Liver (tissue), 9 donors: ENCODE data around the gene ZNF148. TPM values are rescaled to one million over a fixed set of nuclear protein-coding genes. Genes with fewer than 3 reads are reported as not detected.

Experiments used
- DNase-seq: peaks from one replicate; pipeline ENCODE4 v3.0.0-alpha.2; 2017; ENCODE audit warnings: low spot score
- H3K27ac ChIP-seq, 2 donors: one replicate each; pipeline ENCODE4 v1.7.0; 2013; ENCODE audit warnings: inconsistent platforms in 2 of 2, low read length in 2 of 2, control low read depth in 1 of 2, low read depth in 1 of 2, mild to moderate bottlenecking in 1 of 2
- H3K27me3 ChIP-seq, 4 donors: one replicate each; pipeline versions ENCODE4 v1.6.1 to v1.7.0; 2013; ENCODE audit warnings: low read length in 3 of 4, inconsistent platforms in 1 of 4, mild to moderate bottlenecking in 1 of 4, moderate library complexity in 1 of 4; ENCODE audit not compliant: control insufficient read depth in 4 of 4, insufficient read depth in 4 of 4
- H3K36me3 ChIP-seq, 4 donors: one replicate each; pipeline versions ENCODE4 v1.6.1 to v1.7.0; 2013; ENCODE audit warnings: low read length in 3 of 4, mild to moderate bottlenecking in 3 of 4, low read depth in 1 of 4, moderate library complexity in 1 of 4; ENCODE audit not compliant: control insufficient read depth in 4 of 4, insufficient read depth in 3 of 4
- H3K4me1 ChIP-seq, 4 donors: one replicate each; pipeline versions ENCODE4 v1.6.1 to v1.7.0; 2013; ENCODE audit warnings: low read length in 3 of 4, mild to moderate bottlenecking in 3 of 4, moderate library complexity in 1 of 4; ENCODE audit not compliant: control insufficient read depth in 4 of 4, insufficient read depth in 4 of 4
- H3K4me3 ChIP-seq, 3 donors: one replicate each; pipeline versions ENCODE4 v1.6.1 to v1.7.0; 2013; ENCODE audit warnings: low read length in 3 of 3, control low read depth in 1 of 3, low read depth in 1 of 3, mild to moderate bottlenecking in 1 of 3
- H3K9ac ChIP-seq, 2 donors: one replicate each; pipeline ENCODE4 v1.7.0; 2013; ENCODE audit warnings: low read length in 2 of 2, mild to moderate bottlenecking in 2 of 2, moderate library complexity in 2 of 2, control low read depth in 1 of 2, low read depth in 1 of 2
- H3K9me3 ChIP-seq, 4 donors: one replicate each; pipeline versions ENCODE4 v1.6.1 to v1.7.0; 2013; ENCODE audit warnings: low read length in 3 of 4; ENCODE audit not compliant: control insufficient read depth in 4 of 4
- ATF3 ChIP-seq: IDR thresholded peaks from 2 replicates; pipeline ENCODE4 v1.6.1; 2016; ENCODE audit warnings: antibody characterized with exemption
- CTCF ChIP-seq: fragments of 150-350 bp; IDR thresholded peaks from 2 replicates; pipeline ENCODE4 v1.5.1; 2017; ENCODE audit warnings: improper control_type of control experiment, low read depth, low read length; ENCODE audit not compliant: missing input control
- EGR1 ChIP-seq, 2 donors: IDR thresholded peaks; 2 replicates each; pipeline ENCODE4 v1.6.1; 2016 to 2018; ENCODE audit warnings: antibody characterized with exemption in 2 of 2, low read depth in 2 of 2
- FOXA1 ChIP-seq: IDR thresholded peaks from 2 replicates; pipeline ENCODE4 v1.6.1; 2016; ENCODE audit warnings: antibody characterized with exemption
- FOXA2 ChIP-seq: IDR thresholded peaks from 2 replicates; pipeline ENCODE4 v1.6.1; 2016; ENCODE audit warnings: antibody characterized with exemption
- GABPA ChIP-seq, 2 donors: IDR thresholded peaks in 1 of 2; conservative IDR thresholded peaks in 1 of 2; 2 replicates each; pipeline ENCODE4 v1.6.1; 2016; ENCODE audit warnings: antibody characterized with exemption in 2 of 2, mild to moderate bottlenecking in 1 of 2, moderate library complexity in 1 of 2
- HNF4A ChIP-seq, 2 donors: conservative IDR thresholded peaks; 2 replicates each; pipeline ENCODE4 v1.6.1; 2016; ENCODE audit warnings: antibody characterized with exemption in 2 of 2, mild to moderate bottlenecking in 2 of 2
- HNF4G ChIP-seq: IDR thresholded peaks from 2 replicates; pipeline ENCODE4 v1.6.1; 2016; ENCODE audit warnings: antibody characterized with exemption
- JUND ChIP-seq, 2 donors: IDR thresholded peaks; 2 replicates each; pipeline ENCODE4 v1.6.1; 2016; ENCODE audit warnings: antibody characterized with exemption in 2 of 2
- MAX ChIP-seq: IDR thresholded peaks from 2 replicates; pipeline ENCODE4 v1.6.1; 2016; ENCODE audit warnings: antibody characterized with exemption
- NR2F2 ChIP-seq: IDR thresholded peaks from 2 replicates; pipeline ENCODE4 v1.6.1; 2016; ENCODE audit warnings: antibody characterized with exemption
- RXRA ChIP-seq, 2 donors: IDR thresholded peaks; 2 replicates each; pipeline ENCODE4 v1.6.1; 2017 to 2018; ENCODE audit warnings: antibody characterized with exemption in 2 of 2, mild to moderate bottlenecking in 1 of 2
- SP1 ChIP-seq: IDR thresholded peaks from 2 replicates; pipeline ENCODE4 v1.6.1; 2018; ENCODE audit warnings: antibody characterized with exemption, mild to moderate bottlenecking
- TAF1 ChIP-seq: conservative IDR thresholded peaks from 2 replicates; pipeline ENCODE4 v1.6.1; 2016; ENCODE audit warnings: antibody characterized with exemption, mild to moderate bottlenecking
- YY1 ChIP-seq: IDR thresholded peaks from 2 replicates; pipeline ENCODE4 v1.6.1; 2016; ENCODE audit warnings: antibody characterized with exemption, mild to moderate bottlenecking
- WGBS: extraction: QIAGEN DNeasy Blood & Tissue Kit; methylation state at CpG from one replicate; pipeline ENCODE4 v1.1.7; 2013; 5-methylcytosine and 5-hydroxymethylcytosine counted together
- polyA plus RNA-seq, 2 donors: library from polyadenylated mRNA; stranded (reverse) in 1 of 2; unstranded in 1 of 2; fragments of 200-250 nt in 1 of 2; fragments of >200 nt in 1 of 2; fragmentation: Nextera tagmentation in 1 of 2; extraction: Ambion mirVana in 1 of 2; gene quantifications; one replicate each; pipeline versions ENCODE4 v1.2.1 to v1.2.3, GENCODE V29; 2013 to 2015
- total RNA-seq, 2 donors: library from RNA; depleted of rRNA; stranded (reverse); fragments of >200 nt; gene quantifications; one replicate each; pipeline ENCODE4 v1.2.3, GENCODE V29; 2014
- TF ChIP-seq, protein P1 (sequence below): IDR thresholded peaks from 2 replicates; pipeline ENCODE4 v1.6.1; 2016; ENCODE audit warnings: antibody characterized with exemption, mild to moderate bottlenecking
- donor health status: healthy.
- donor health status: healthy.
- donor health status: healthy.
- donor health status: healthy.
- donor health status: healthy.

The ZNF148 gene
- total and polyA plus RNA-seq, 4 donors = 4.0 to 20.3 (median 17.1) TPM

DNA sequence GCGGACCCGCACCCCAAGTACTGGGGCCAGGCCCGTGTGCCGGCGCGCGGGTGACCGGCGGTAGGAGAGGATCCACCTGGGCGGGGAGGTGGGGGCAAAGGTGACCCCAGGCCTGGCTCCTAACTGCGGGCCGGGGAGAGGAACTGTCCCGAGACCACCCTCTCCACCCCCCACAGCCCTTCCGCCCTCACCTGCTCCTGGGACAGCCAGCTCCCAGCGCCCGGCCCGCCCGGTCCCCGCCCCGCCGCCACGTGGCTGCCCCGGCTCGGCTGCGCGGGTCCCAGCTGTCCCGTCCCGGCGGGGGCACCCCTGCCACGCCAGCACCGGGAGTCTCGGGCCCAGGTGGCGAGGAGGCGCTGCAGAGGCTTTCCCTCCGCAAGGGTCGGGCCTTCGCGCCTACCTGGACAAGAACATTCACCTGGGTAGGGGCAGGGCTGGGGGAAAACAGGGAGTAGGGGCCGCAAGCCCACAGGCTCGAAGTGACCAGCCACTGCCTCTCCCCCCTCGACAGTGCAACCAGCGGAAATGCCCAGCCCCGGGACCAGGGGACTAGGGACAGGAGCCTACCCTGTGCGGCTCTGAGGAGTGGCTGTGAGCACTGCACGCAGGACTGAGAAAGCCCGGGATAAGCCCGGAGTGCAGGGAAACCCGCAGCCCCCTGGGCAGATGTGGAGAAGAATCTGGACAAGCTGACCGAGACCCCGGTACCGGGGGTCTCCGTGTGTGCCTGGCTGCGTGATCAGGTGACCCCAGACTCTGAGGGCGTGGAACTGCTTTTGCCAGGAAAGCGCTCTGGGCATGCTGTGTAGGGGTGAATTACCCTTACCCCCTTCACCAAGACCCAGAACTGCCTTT lies 162.4 kb downstream of the ZNF148 start, which contains the start of gene SLC12A8:
TSS of gene SLC12A8 (minus strand) at position 240 of the 855 bp plus-strand sequence. CDS start 1,399 bp downstream, outside the sequence.
- 9% methylated on average over 55 of the region's 55 CpGs for WGBS
- H3K36me3 ChIP-seq = no peaks in the 10 kb centered on the region
- H3K27me3 ChIP-seq = no peaks in the 10 kb centered on the region
- H3K4me3 ChIP-seq = peak within 1 kb of the TSS; percentile 16 to 88 (median 72)
- no peak within 1 kb of the TSS for H3K9ac ChIP-seq
- no peak within 1 kb of the TSS for H3K27ac ChIP-seq
- TF ChIP-seq FOXA2 (no peak), TAF1 (no peak), HNF4A (conservative IDR thresholded peaks at IDR 0.05) (no peak), NR2F2 (no peak), RXRA (IDR thresholded peaks at IDR 0.05) (no peak), MAX (no peak), CTCF (no peak)
- TF ChIP-seq, protein P1, sequence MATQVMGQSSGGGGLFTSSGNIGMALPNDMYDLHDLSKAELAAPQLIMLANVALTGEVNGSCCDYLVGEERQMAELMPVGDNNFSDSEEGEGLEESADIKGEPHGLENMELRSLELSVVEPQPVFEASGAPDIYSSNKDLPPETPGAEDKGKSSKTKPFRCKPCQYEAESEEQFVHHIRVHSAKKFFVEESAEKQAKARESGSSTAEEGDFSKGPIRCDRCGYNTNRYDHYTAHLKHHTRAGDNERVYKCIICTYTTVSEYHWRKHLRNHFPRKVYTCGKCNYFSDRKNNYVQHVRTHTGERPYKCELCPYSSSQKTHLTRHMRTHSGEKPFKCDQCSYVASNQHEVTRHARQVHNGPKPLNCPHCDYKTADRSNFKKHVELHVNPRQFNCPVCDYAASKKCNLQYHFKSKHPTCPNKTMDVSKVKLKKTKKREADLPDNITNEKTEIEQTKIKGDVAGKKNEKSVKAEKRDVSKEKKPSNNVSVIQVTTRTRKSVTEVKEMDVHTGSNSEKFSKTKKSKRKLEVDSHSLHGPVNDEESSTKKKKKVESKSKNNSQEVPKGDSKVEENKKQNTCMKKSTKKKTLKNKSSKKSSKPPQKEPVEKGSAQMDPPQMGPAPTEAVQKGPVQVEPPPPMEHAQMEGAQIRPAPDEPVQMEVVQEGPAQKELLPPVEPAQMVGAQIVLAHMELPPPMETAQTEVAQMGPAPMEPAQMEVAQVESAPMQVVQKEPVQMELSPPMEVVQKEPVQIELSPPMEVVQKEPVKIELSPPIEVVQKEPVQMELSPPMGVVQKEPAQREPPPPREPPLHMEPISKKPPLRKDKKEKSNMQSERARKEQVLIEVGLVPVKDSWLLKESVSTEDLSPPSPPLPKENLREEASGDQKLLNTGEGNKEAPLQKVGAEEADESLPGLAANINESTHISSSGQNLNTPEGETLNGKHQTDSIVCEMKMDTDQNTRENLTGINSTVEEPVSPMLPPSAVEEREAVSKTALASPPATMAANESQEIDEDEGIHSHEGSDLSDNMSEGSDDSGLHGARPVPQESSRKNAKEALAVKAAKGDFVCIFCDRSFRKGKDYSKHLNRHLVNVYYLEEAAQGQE = no peak
- no peaks in the 10 kb centered on the region for H3K9me3 ChIP-seq
- peaks cover 2 to 10% (median 5%) of the 10 kb centered on the region in 4 donors for H3K4me1 ChIP-seq
- no peak for DNase-seq

- peak overlapping the region; percentile 16 to 88 (median 72) for H3K4me3 ChIP-seq
- no peaks in the 10 kb centered on the region for H3K9me3 ChIP-seq
- H3K4me1 ChIP-seq = peaks cover 2 to 10% (median 5%) of the 10 kb centered on the region in 4 donors
- WGBS = 10% methylated on average over 28 of the region's 28 CpGs
- H3K27ac ChIP-seq = no peak overlapping the region
- no peaks in the 10 kb centered on the region for H3K27me3 ChIP-seq
- H3K36me3 ChIP-seq = no peaks in the 10 kb centered on the region
- no peak for DNase-seq
- no peak overlapping the region for H3K9ac ChIP-seq
- TF ChIP-seq HNF4G = no peak
- no peak for TF ChIP-seq TAF1
- no peak for TF ChIP-seq GABPA (IDR thresholded peaks at IDR 0.05 in 1 of 2, conservative IDR thresholded peaks at IDR 0.05 in 1 of 2)
- no peak for TF ChIP-seq MAX
- TF ChIP-seq YY1 = no peak
- no peak for TF ChIP-seq NR2F2
- no peak for TF ChIP-seq RXRA (IDR thresholded peaks at IDR 0.05)
- TF ChIP-seq HNF4A (conservative IDR thresholded peaks at IDR 0.05) = no peak
- no peak for TF ChIP-seq EGR1 (IDR thresholded peaks at IDR 0.05; ENCODE audit: low read depth in 2 of 2)
- TF ChIP-seq SP1 = no peak
- no peak for TF ChIP-seq FOXA1
- TF ChIP-seq, protein P1 = no peak
- TF ChIP-seq FOXA2 = no peak
- no peak for TF ChIP-seq CTCF
- TF ChIP-seq ATF3 = no peak
- no peak for TF ChIP-seq JUND (IDR thresholded peaks at IDR 0.05)
These were observed 163.0 kb downstream of the ZNF148 start for GRCh38 chr3:125212091-125212508.
